Lower leg skin (tissue), 4 donors: ENCODE results near the gene RNF212. TPM values are rescaled to one million over a fixed set of nuclear protein-coding genes. Genes with fewer than 3 reads are reported as not detected.
A peak's percentile ranks its signal among the peaks of the same experiment; 100 is the strongest.

Experiments
- DNase-seq, 2 donors: peaks; one replicate each; pipeline ENCODE4 v3.0.0-alpha.2; 2019; ENCODE audit warnings: low spot score in 2 of 2
- H3K4me3 ChIP-seq: fragments of 200-600 bp; sonication (generic); 2 replicates; pipeline ENCODE4 v1.5.1; 2017; ENCODE audit warnings: mild to moderate bottlenecking, low read depth; ENCODE audit not compliant: poor library complexity, severe bottlenecking
- POLR2A ChIP-seq, 2 donors: fragments of 450-650 bp; IDR thresholded peaks; one replicate each; pipeline ENCODE4 v1.6.1; 2016 to 2017; ENCODE audit warnings: antibody characterized with exemption in 2 of 2, mild to moderate bottlenecking in 1 of 2, moderate library complexity in 1 of 2
- WGBS, 2 donors: methylation state at CpG; one replicate each; pipeline ENCODE4 v1.1.5; 2018; 5-methylcytosine and 5-hydroxymethylcytosine counted together
- intact Hi-C: fragments of 100-400 bp; cut with DNase I; formaldehyde crosslinking; loops from one replicate; pipeline ENCODE4 v1.15.0; 2023; ENCODE audit warnings: low total_unique reads
- total RNA-seq, 4 donors: library from RNA; depleted of rRNA; stranded (reverse); fragments of >200 nt; gene quantifications; one replicate each; pipeline ENCODE4 v1.1.0, GENCODE V29; 2016
- TF ChIP-seq, protein P1 (sequence below), 3 donors: fragments of 450-650 bp; IDR thresholded peaks; one replicate each; pipeline ENCODE4 v1.5.1; 2016; ENCODE audit warnings: antibody characterized with exemption in 3 of 3, mild to moderate bottlenecking in 3 of 3, moderate library complexity in 2 of 3

RNF212 gene
- total RNA-seq, 4 donors from 2014 or later = 2.9 to 11.8 (median 8.5) TPM

GRCh38 chr4:1098311-1098925 lies 14.9 kb downstream of the RNF212 start:
- 91 to 93% methylated on average over 8 of the region's 8 CpGs for WGBS, 2 donors
- TF ChIP-seq, protein P1, sequence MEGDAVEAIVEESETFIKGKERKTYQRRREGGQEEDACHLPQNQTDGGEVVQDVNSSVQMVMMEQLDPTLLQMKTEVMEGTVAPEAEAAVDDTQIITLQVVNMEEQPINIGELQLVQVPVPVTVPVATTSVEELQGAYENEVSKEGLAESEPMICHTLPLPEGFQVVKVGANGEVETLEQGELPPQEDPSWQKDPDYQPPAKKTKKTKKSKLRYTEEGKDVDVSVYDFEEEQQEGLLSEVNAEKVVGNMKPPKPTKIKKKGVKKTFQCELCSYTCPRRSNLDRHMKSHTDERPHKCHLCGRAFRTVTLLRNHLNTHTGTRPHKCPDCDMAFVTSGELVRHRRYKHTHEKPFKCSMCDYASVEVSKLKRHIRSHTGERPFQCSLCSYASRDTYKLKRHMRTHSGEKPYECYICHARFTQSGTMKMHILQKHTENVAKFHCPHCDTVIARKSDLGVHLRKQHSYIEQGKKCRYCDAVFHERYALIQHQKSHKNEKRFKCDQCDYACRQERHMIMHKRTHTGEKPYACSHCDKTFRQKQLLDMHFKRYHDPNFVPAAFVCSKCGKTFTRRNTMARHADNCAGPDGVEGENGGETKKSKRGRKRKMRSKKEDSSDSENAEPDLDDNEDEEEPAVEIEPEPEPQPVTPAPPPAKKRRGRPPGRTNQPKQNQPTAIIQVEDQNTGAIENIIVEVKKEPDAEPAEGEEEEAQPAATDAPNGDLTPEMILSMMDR (IDR thresholded peaks at IDR 0.05) = no peak
- no peak for TF ChIP-seq POLR2A (IDR thresholded peaks at IDR 0.05)
- no peak overlapping the region for H3K4me3 ChIP-seq
- intact Hi-C loops = no loop called here
- peak in 1 of 2 donors; percentile 76 for DNase-seq

GRCh38 chr4:1097553-1097952 lies 15.8 kb downstream of the RNF212 start:
- 89% methylated on average over 9 of the region's 9 CpGs for WGBS, 2 donors
- intact Hi-C loops = no loop called here
- DNase-seq = peak in 1 of 2 donors; percentile 57

DNA sequence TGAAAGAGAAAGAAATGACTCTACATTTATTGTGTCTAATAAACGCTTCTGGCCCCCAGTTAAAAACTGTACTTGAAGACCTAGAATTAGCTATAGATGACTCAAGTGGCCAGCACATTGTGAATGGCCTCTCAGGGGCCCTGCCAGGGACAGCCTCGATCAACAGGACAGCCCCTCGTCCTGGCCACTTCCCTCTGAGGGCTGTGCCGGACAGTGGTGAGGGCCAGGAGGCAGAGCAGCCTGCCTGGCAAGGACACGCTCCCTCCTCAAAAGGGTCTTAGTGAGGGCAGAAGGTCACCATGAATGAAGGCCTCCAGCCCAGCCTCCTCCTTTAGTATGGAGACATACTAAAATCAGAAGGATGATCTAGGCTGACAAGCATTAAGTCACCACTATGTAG lies 16.5 kb downstream of the RNF212 start:
- intact Hi-C loops = no loop called here
- WGBS, 2 donors = 87 to 91% methylated on average over 5 of the region's 5 CpGs

More at GRCh38 chr4:1097553-1097952, 15.8 kb downstream of the RNF212 start:
- no peak overlapping the region for H3K4me3 ChIP-seq
- TF ChIP-seq, protein P1 (IDR thresholded peaks at IDR 0.05) = no peak
- no peak for TF ChIP-seq POLR2A (IDR thresholded peaks at IDR 0.05)

GRCh38 chr4:1094336-1094690 lies 19.1 kb downstream of the RNF212 start:
- intact Hi-C loops = no loop called here
- no peak overlapping the region for H3K4me3 ChIP-seq
- TF ChIP-seq POLR2A (IDR thresholded peaks at IDR 0.05) = no peak
- TF ChIP-seq, protein P1 (IDR thresholded peaks at IDR 0.05) = no peak
- 72 to 77% methylated on average over 6 of the region's 6 CpGs for WGBS, 2 donors
- DNase-seq = peak in 1 of 2 donors; percentile 65

More for the DNA sequence above, 16.5 kb downstream of the RNF212 start:
- TF ChIP-seq, protein P1 (IDR thresholded peaks at IDR 0.05) = no peak
- TF ChIP-seq POLR2A (IDR thresholded peaks at IDR 0.05) = no peak
- H3K4me3 ChIP-seq = no peak overlapping the region
- DNase-seq = peak in 1 of 2 donors; percentile 17

GRCh38 chr4:1093391-1094335 lies 19.7 kb downstream of the RNF212 start:
- WGBS, 2 donors = 76 to 81% methylated on average over 21 to 22 of the region's 22 CpGs
- intact Hi-C loops = no loop called here
- TF ChIP-seq, protein P1 (IDR thresholded peaks at IDR 0.05) = no peak
- TF ChIP-seq POLR2A (IDR thresholded peaks at IDR 0.05) = no peak
- H3K4me3 ChIP-seq = no peak overlapping the region
- DNase-seq = peak in 1 of 2 donors; percentile 70
